Activated T-cell treated with anti-CD3 and anti-CD28 coated beads, Interleukin-2, amount 50 U/mL, for 24 hours (primary cell): ENCODE results near the gene MTCH2.

ENCODE experiments used
- DNase-seq: peaks from one replicate; pipeline ENCODE4 v3.0.0-alpha.2; 2020
- H3K27ac Mint-ChIP-seq: 2 replicates; pipeline ENCODE4 v1.8.0; 2020; ENCODE audit warnings: mild to moderate bottlenecking, mixed read lengths
- H3K27me3 Mint-ChIP-seq: 2 replicates; pipeline ENCODE4 v1.8.0; 2020; ENCODE audit warnings: mixed read lengths
- H3K36me3 Mint-ChIP-seq: 2 replicates; pipeline ENCODE4 v1.8.0; 2020; ENCODE audit warnings: low read depth, mixed read lengths
- H3K4me1 Mint-ChIP-seq: 2 replicates; pipeline ENCODE4 v1.8.0; 2020; ENCODE audit warnings: low read depth, mixed read lengths
- H3K4me3 Mint-ChIP-seq: 2 replicates; pipeline ENCODE4 v1.8.0; 2020; ENCODE audit warnings: mild to moderate bottlenecking, moderate library complexity, mixed read lengths
- H3K9me3 Mint-ChIP-seq: 2 replicates; pipeline ENCODE4 v1.8.0; 2020; ENCODE audit warnings: mixed read lengths

MTCH2 gene

DNA sequence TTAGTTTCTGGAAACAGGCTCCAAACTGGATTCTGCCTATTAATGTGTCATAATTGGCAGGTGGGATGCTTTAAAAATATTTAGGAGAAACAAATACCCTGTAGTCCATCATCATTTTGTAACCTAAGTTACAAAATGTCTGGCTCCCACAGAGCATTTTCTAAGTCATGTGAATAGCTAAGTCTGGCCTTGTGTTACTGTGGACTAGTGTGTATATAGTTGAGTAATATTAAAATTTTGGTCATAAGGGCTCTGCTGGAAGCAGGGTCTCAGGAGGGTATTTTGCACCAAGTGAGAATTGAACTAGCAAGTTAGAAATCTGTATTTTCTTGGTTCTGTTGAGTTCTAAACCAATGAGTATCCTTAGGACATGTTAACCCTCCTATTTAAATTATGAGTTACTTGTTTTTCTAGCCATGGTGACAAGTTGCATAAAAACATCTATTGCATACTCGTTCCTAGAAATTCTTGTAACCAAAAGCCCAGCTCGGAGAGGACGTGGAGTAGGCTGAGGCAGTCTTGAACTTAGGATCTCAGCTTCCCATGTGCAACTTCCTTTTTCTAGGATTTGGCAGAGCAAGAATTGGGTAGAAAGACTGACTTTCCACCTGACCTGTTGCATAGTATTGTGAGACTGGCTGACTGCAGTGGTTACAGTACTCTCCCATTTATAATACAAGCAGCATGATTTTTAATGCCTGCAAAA lies 71.6 kb downstream of the MTCH2 start:
- H3K4me3 Mint-ChIP-seq, result no peak overlapping the region
- H3K27ac Mint-ChIP-seq, result peak overlapping the region; percentile 88
- no peaks in the 10 kb centered on the region for H3K27me3 Mint-ChIP-seq
- H3K9me3 Mint-ChIP-seq, result no peaks in the 10 kb centered on the region
- H3K4me1 Mint-ChIP-seq, result peaks cover 27% of the 10 kb centered on the region
- H3K36me3 Mint-ChIP-seq, result peaks cover 86% of the 10 kb centered on the region
- no peak for DNase-seq

DNA sequence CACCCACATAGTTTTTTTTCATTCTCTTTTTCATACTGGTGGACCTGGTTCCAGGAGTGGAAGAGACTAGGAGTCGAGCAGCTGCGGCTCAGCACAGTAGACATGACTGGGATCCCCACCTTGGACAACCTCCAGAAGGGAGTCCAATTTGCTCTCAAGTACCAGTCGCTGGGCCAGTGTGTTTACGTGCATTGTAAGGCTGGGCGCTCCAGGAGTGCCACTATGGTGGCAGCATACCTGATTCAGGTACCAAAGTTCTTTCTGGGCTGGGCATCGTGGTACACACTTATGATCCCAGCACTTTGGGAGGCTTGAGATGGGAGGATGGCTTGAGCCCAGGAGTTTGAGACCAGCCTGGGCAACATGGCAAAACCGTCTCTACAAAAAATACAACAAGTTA lies 72.7 kb downstream of the MTCH2 start:
- peaks cover 78% of the 10 kb centered on the region for H3K36me3 Mint-ChIP-seq
- peaks cover 29% of the 10 kb centered on the region for H3K4me1 Mint-ChIP-seq
- no peak overlapping the region for H3K4me3 Mint-ChIP-seq
- peak overlapping the region; percentile 61 for H3K27ac Mint-ChIP-seq
- no peak for DNase-seq
- no peaks in the 10 kb centered on the region for H3K9me3 Mint-ChIP-seq
- no peaks in the 10 kb centered on the region for H3K27me3 Mint-ChIP-seq
